ENCODE data around the gene AGO3.

- TF ChIP-seq ARNTL (CRISPR knock-in tag; IDR thresholded peaks at IDR 0.05; ENCODE audit: borderline replicate concordance, low read depth) (no peak), ZFP3 (CRISPR knock-in tag; IDR thresholded peaks at IDR 0.05) (no peak), TOX (CRISPR knock-in tag; IDR thresholded peaks at IDR 0.05; ENCODE audit: borderline replicate concordance) (no peak), CREB5 (CRISPR knock-in tag; IDR thresholded peaks at IDR 0.05; ENCODE audit: low read depth) (no peak)
These were observed 168.9 kb downstream of the AGO3 start for GRCh38 chr1:36099681-36100341.

Data from SK-N-SH treated with all-trans-retinoic acid at 6 μM for 48 hours (cell line).